Keratinocyte (primary cell): ENCODE results near the gene TRAK2.

Experiments used
- EZH2 ChIP-seq: IDR thresholded peaks from one replicate; pipeline ENCODE4 v1.6.1; 2012; ENCODE audit warnings: inconsistent platforms, mild to moderate bottlenecking, low read length, moderate library complexity
- TF ChIP-seq, protein P1 (sequence below), 3 experiments: IDR thresholded peaks in 1 of 3; conservative IDR thresholded peaks in 1 of 3; optimal IDR thresholded peaks in 1 of 3; 2 replicates in 2 of 3; 3 replicates in 1 of 3; pipeline versions ENCODE3 to v1.5.1; 2011; ENCODE audit warnings: low read length in 3 of 3, mild to moderate bottlenecking in 3 of 3, moderate library complexity in 2 of 3, control low read depth in 1 of 3, inconsistent platforms in 1 of 3; ENCODE audit not compliant: insufficient read depth in 2 of 3; ENCODE audit errors: extremely low read depth in 1 of 3

DNA sequence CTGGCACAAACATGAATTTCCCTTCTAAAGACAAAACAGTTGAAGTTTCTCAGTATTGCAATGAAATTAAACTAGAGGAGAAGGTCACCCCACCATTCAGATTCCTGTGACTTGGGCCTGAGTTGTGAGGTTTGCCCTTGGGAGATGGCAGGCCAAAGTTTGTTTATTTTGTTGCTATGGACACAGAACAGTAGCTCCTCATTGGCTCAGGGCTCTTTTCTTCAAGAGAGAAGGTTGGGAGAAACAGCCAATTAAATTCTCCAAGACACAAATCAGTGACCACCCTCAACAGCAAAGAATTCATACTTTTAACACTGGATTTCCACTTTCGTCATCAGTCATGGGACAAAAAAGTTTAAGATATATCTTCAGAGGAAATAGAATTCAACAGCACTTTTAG is 94.0 kb downstream of the TRAK2 start, which contains the start of gene FLACC1:
- TF ChIP-seq, protein P1, sequence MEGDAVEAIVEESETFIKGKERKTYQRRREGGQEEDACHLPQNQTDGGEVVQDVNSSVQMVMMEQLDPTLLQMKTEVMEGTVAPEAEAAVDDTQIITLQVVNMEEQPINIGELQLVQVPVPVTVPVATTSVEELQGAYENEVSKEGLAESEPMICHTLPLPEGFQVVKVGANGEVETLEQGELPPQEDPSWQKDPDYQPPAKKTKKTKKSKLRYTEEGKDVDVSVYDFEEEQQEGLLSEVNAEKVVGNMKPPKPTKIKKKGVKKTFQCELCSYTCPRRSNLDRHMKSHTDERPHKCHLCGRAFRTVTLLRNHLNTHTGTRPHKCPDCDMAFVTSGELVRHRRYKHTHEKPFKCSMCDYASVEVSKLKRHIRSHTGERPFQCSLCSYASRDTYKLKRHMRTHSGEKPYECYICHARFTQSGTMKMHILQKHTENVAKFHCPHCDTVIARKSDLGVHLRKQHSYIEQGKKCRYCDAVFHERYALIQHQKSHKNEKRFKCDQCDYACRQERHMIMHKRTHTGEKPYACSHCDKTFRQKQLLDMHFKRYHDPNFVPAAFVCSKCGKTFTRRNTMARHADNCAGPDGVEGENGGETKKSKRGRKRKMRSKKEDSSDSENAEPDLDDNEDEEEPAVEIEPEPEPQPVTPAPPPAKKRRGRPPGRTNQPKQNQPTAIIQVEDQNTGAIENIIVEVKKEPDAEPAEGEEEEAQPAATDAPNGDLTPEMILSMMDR (optimal IDR thresholded peaks at IDR 0.05 in 1 of 3, IDR thresholded peaks at IDR 0.05 in 1 of 3, conservative IDR thresholded peaks at IDR 0.05 in 1 of 3; ENCODE audit: extremely low read depth in 1 of 3, insufficient read depth in 2 of 3, low read length in 3 of 3) = no peak
- no peak for TF ChIP-seq EZH2
